Muscle of leg (tissue), 11 donors: ENCODE data around the gene EFCAB6. TPM values are rescaled to one million over a fixed set of nuclear protein-coding genes. Genes with fewer than 3 reads are reported as not detected.

Experiments used
- DNase-seq: peaks from one replicate; pipeline ENCODE4 v3.0.0; 2013
- H3K27ac ChIP-seq: one replicate; pipeline ENCODE4 v1.5.1; 2013; ENCODE audit warnings: mild to moderate bottlenecking, low read length, control low read depth
- H3K27me3 ChIP-seq: one replicate; pipeline ENCODE4 v1.6.1; 2013; ENCODE audit warnings: low read length; ENCODE audit not compliant: control insufficient read depth, insufficient read depth
- H3K36me3 ChIP-seq: one replicate; pipeline ENCODE4 v1.6.1; 2013; ENCODE audit warnings: low read length; ENCODE audit not compliant: control insufficient read depth, insufficient read depth
- H3K4me1 ChIP-seq: one replicate; pipeline ENCODE4 v1.6.1; 2013; ENCODE audit warnings: low read length; ENCODE audit not compliant: control insufficient read depth, insufficient read depth
- H3K4me3 ChIP-seq: one replicate; pipeline ENCODE4 v1.5.1; 2013; ENCODE audit warnings: low read length, control low read depth
- H3K9me3 ChIP-seq: replicated peaks from 2 replicates; pipeline ENCODE4 v1.6.1; 2013; ENCODE audit warnings: low read depth, low read length; ENCODE audit not compliant: control insufficient read depth
- WGBS: methylation state at CpG from one replicate; pipeline ENCODE4 v1.1.5; 2013; ENCODE audit warnings: missing lambda C conversion rate; ENCODE audit not compliant: insufficient coverage; 5-methylcytosine and 5-hydroxymethylcytosine counted together
- polyA plus RNA-seq, 8 donors: library from polyadenylated mRNA; unstranded; fragments of 120-200 nt; gene quantifications; one replicate each; pipeline versions ENCODE4 v1.2.1 to v1.2.3, GENCODE V29; 2013; ENCODE audit warnings: inconsistent platforms in 1 of 8, low replicate concordance in 1 of 8; ENCODE audit not compliant: insufficient read length in 8 of 8, insufficient read depth in 1 of 8
- total RNA-seq: library from RNA; stranded (reverse); fragments of 120-200 nt; gene quantifications from one replicate; pipeline ENCODE4 v1.2.4, GENCODE V29; 2013

The EFCAB6 gene
- total and polyA plus RNA-seq, 9 donors: 0.63 to 1.6 (median 1.1) TPM

DNA sequence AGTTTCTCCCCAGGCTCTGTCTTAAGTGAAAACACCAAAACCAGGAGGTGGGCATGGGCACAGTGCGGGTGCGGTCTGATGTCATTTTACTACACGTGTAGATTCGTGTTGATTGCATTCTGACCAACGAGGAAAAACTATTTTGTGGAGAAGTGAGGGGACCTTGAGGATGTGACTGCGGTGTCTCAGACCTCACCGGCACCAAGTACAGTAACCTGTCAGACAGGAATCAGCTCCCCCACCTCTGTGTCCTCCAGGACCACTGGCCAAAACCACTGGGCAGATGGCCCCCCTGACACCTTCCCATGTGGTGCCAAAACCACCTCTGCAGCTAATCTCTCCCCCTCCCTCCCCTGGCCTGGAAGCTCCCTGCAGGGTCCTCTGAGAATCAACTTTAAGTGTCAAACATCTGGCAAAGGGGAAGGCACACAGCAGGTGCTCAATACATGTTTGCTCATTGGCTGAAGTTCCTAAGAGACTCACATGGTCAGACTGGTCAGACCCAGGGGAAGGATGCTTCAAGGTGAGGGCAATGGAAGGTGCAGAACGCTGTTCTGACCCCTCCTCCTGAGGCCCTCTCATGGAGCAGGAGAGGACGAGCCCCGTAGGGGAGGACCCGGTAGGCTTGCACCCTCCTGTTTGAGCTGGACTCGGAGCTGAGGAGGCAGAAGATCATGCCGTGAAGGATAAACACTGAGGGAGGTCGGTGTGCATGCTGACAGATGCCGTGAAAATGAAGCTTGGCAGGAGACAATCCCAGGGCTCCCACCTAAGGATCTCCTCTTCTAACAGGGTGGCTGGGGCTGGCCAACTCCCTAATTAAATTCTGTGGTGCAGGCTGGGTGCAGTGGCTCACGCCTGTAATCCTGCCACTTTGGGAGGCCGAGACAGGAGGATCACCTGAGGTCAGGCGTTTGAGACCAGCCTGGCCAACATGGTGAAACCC, 270.4 kb downstream of the EFCAB6 start:
- no peak overlapping the region for H3K27ac ChIP-seq
- WGBS: 72% methylated on average over 10 of the region's 18 CpGs
- no peaks in the 10 kb centered on the region for H3K4me1 ChIP-seq
- H3K27me3 ChIP-seq: peaks cover 2% of the 10 kb centered on the region
- DNase-seq: no peak
- H3K4me3 ChIP-seq: no peak overlapping the region
- peaks cover 2% of the 10 kb centered on the region for H3K9me3 ChIP-seq
- H3K36me3 ChIP-seq: no peaks in the 10 kb centered on the region

DNA sequence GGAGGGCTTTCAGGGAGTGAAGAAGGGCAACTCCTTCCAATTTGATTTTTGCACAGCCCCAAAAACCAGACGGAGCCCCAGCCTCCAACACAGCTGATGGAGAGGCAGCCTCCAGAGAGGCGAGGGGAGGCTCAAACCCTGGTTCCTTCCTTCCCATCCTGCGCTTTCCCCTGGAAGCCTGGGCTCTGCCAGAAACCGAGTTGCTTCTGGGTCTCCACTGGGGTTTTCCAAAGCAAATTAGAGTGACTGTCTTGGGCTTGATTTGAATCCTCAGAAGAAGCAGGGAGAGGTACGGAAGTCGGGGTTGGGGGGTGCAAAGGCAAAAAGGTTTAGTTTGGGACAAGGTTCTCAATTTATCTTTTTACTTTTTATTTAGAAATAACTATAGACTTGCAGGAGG, 271.1 kb downstream of the EFCAB6 start:
- no peak overlapping the region for H3K4me3 ChIP-seq
- H3K36me3 ChIP-seq: no peaks in the 10 kb centered on the region
- peaks cover 2% of the 10 kb centered on the region for H3K27me3 ChIP-seq
- H3K4me1 ChIP-seq: no peaks in the 10 kb centered on the region
- peaks cover 2% of the 10 kb centered on the region for H3K9me3 ChIP-seq
- H3K27ac ChIP-seq: no peak overlapping the region
- 50% methylated on average over 1 of the region's 6 CpGs for WGBS
- no peak for DNase-seq

DNA sequence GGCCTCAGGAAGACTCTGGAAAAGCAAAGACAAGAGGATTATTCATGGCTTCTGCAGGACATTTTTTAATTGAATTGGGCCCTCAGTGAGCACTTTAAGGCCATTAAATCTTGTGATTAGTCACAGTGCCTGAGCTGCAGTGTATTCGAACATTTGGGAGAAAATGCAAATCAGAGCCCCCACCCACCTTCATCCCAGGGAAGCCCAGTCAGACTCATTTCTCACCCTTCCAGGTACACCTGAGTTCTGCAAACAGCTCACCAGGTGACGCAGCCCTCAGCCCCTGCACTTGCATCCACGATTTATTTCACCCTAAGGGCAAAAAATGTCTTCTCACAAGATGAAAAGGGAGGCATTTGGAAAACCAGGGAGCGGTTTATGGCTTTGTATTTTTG, 271.6 kb downstream of the EFCAB6 start:
- no peaks in the 10 kb centered on the region for H3K36me3 ChIP-seq

DNA sequence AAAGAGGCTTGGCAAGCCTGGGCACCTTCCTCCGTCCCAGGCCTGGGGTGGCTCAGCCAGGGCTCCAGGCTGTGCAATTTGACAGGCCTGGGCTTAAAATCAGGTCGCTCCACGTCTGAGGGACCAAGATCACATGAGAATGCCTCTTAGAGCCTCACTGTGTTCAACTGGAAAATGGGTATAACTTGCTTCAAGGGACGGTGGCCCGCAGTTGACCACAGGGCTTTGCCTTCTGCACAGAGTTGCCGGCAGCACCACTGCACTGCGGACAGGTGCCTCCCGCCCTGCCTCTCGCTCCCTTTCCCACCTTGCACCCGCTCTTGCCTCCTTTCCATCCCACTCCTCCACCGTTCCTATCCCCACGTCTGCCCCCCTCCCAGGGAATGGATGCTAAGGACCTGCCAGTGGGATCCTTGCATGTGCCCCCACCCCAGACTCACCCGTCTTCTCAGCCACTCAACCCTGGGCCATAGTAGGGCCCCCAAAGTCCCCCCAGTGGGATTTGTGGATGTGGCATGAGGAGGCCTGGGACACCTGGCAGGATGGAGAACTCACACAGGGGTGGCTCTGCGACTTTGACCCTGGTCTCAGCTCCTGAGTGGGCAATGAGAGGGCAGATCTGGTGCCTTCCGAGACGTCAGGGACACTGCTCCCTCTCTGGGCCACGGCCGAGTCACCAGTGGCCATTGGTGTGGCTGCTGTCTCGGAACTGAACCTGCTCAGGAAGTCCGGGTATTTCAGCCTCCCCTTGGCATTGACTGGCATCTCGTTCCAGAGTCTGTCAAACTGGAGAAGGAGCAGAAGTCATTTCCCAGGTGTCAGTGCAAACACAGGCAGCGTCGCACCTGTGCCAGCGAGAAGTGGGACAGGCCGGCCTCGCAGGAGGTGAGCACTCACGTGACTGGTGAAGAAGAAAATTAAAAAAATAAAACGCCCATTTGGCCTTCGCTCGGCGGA, 272.3 kb downstream of the EFCAB6 start:
- no peaks in the 10 kb centered on the region for H3K36me3 ChIP-seq
- H3K4me1 ChIP-seq: no peaks in the 10 kb centered on the region
- H3K9me3 ChIP-seq: peaks cover 2% of the 10 kb centered on the region
- 77% methylated on average over 29 of the region's 31 CpGs for WGBS
- H3K27ac ChIP-seq: no peak overlapping the region
- no peak overlapping the region for H3K4me3 ChIP-seq
- no peak for DNase-seq
- peaks cover 2% of the 10 kb centered on the region for H3K27me3 ChIP-seq

More for the DNA sequence above, 271.6 kb downstream of the EFCAB6 start:
- 64% methylated on average over 3 of the region's 4 CpGs for WGBS
- H3K4me1 ChIP-seq: no peaks in the 10 kb centered on the region
- H3K27me3 ChIP-seq: peaks cover 2% of the 10 kb centered on the region
- H3K9me3 ChIP-seq: peaks cover 2% of the 10 kb centered on the region
- no peak overlapping the region for H3K27ac ChIP-seq
- DNase-seq: no peak
- H3K4me3 ChIP-seq: no peak overlapping the region

DNA sequence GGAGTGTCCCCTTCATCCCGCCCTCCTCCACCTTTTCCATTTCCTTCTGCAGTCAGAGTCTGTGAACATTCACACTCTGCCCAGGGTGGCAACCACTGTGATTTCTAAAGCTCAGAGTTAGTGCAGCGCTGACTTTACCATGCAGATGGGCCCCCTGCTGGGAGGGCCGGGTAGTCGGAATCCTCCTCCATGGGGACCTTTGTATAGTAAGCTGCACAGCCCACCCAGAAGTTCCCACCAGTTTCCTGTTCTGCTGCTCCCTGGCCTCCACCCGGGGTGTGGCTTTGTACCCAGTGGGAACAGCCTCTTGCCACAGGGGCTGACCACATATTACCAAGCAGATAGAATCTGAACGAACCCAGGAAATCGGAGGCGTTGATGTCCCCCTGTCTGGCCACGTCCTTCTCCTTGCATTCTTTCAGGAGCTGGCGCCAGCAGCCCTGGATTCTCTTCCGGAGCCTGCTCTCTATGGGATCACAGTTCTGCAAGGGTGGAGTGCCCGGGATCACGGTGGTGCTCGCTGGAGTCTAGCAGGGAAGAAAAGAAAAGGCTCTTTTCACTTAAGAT, 275.0 kb downstream of the EFCAB6 start:
- H3K9me3 ChIP-seq: peaks cover 2% of the 10 kb centered on the region
- DNase-seq: no peak
- no peaks in the 10 kb centered on the region for H3K36me3 ChIP-seq
- WGBS: 80% methylated on average over 10 of the region's 14 CpGs
- no peaks in the 10 kb centered on the region for H3K4me1 ChIP-seq
- H3K27ac ChIP-seq: no peak overlapping the region
- H3K27me3 ChIP-seq: peaks cover 2% of the 10 kb centered on the region
- no peak overlapping the region for H3K4me3 ChIP-seq

DNA sequence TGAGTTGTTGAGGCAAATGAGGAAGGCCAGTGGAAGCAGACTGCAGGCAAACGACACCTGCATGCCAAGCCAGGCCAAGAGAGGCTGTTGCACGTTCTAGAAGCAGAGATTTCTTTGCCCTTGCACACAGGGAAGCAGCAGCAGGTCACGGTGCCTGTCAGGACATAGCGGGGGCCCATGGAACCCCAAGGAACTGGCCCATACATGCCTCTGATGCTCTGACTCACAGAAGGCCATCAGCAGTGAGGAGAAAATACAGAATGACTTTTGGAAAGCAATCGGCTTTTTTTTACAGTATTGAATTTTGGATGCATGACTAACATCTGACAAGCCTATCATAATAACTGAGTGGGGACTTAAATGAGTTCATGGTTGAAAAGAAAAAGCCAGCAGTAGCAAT, 276.4 kb downstream of the EFCAB6 start:
- no peak for DNase-seq
- WGBS: 75% methylated on average over 4 of the region's 5 CpGs

DNA sequence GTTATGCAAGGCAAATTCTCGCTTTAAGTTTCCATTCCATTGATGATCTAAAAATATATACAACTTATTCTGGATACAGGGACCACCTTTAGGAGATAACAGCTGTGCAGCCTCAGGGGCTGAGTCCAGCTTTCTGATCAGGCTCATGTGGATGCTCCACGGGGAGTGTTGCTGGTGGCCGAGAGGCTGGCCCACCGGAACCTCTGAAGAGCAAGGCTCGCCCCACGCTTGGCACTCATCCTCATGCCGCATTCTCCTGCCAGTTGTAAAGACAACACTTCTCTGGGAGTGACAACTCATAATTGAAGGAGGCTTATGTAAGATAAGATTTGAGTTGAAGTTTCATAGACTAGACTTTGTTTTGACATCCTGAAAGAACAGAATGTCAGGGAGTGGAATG, 276.8 kb downstream of the EFCAB6 start:
- no peak overlapping the region for H3K27ac ChIP-seq
- no peak for DNase-seq
- H3K9me3 ChIP-seq: peaks cover 2% of the 10 kb centered on the region
- H3K4me3 ChIP-seq: no peak overlapping the region
- 86% methylated on average over 6 of the region's 7 CpGs for WGBS
- H3K4me1 ChIP-seq: no peaks in the 10 kb centered on the region
- H3K36me3 ChIP-seq: no peaks in the 10 kb centered on the region
- H3K27me3 ChIP-seq: peaks cover 2% of the 10 kb centered on the region

More for the DNA sequence above, 276.4 kb downstream of the EFCAB6 start:
- H3K4me3 ChIP-seq: no peak overlapping the region
- peaks cover 2% of the 10 kb centered on the region for H3K27me3 ChIP-seq
- H3K9me3 ChIP-seq: peaks cover 2% of the 10 kb centered on the region
- no peaks in the 10 kb centered on the region for H3K36me3 ChIP-seq
- H3K4me1 ChIP-seq: no peaks in the 10 kb centered on the region
- H3K27ac ChIP-seq: no peak overlapping the region

DNA sequence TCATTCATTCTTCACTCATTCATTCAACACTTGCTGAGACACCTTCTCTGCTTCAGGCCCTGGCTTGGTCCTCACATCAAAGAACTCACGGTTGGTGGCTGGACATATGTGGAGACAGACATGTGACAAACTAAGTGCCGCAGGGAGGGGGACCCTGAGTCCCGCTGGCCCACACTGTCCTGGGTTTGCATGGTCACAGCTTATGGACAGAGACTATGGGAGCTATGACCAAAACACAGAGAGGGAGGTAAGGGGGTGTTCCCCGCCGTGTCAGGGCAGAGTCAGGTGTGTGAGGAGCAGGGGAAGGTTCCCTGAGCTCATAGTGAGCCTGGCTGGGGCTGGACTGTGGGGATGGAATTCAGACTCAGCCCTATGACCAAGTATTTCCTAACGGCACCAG, 277.2 kb downstream of the EFCAB6 start:
- H3K27me3 ChIP-seq: peaks cover 2% of the 10 kb centered on the region
- DNase-seq: no peak
- H3K9me3 ChIP-seq: peaks cover 2% of the 10 kb centered on the region
- no peaks in the 10 kb centered on the region for H3K36me3 ChIP-seq
- no peaks in the 10 kb centered on the region for H3K4me1 ChIP-seq
- WGBS: 89% methylated on average over 4 of the region's 6 CpGs
- no peak overlapping the region for H3K27ac ChIP-seq
- H3K4me3 ChIP-seq: no peak overlapping the region

DNA sequence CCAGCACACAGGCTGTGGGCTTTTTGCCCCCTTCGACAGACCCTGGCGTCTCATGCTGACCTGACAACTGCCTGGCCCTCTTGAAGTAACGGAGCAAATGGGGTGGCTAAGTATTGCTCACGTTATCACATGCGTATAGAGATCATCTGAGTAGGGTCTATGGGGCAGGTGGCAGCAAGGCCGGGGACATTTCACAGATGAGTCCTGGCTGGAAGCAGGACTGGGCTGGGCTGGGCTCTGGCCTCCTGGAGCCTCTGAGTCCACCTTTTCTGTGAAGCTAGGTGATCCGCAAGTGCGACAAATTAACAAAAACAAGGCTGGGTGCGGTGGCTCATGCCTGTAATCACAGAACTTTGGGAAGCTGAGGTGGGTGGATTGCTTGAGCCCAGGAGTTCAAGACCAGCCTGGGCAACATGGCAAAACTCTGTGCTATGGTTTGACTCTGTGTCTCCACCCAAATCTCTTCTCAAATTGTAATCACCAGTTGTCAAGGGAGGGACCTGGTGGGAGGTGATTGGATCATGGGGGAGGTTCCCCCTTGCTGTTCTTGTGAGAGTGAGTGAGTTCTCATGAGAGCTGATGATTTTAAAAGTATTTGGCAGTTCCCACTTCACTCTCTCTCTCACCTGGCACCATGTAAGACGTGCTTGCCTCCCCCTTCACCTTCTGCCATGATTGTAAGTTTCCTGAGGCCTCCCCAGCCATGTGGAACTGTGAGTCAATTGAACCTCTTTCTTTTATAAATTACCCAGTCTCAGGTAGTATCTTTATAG, 278.3 kb downstream of the EFCAB6 start:
- H3K9me3 ChIP-seq: peaks cover 2% of the 10 kb centered on the region
- H3K4me3 ChIP-seq: no peak overlapping the region
- H3K4me1 ChIP-seq: no peaks in the 10 kb centered on the region
- WGBS: 89% methylated on average over 9 of the region's 10 CpGs
- no peak for DNase-seq
- H3K36me3 ChIP-seq: no peaks in the 10 kb centered on the region
- no peaks in the 10 kb centered on the region for H3K27me3 ChIP-seq
- no peak overlapping the region for H3K27ac ChIP-seq
